Measurements from ENCODE around the gene MAPK13. TPM values are rescaled to one million over a fixed set of nuclear protein-coding genes. Genes with fewer than 3 reads are reported as not detected.
"Not testable (repeated sequence)": the region's sequence is repeated elsewhere in the genome, so short reads cannot be mapped to it uniquely, and the experiment has no call there.

MAPK13 gene
- 29.5 TPM for total RNA-seq

DNA sequence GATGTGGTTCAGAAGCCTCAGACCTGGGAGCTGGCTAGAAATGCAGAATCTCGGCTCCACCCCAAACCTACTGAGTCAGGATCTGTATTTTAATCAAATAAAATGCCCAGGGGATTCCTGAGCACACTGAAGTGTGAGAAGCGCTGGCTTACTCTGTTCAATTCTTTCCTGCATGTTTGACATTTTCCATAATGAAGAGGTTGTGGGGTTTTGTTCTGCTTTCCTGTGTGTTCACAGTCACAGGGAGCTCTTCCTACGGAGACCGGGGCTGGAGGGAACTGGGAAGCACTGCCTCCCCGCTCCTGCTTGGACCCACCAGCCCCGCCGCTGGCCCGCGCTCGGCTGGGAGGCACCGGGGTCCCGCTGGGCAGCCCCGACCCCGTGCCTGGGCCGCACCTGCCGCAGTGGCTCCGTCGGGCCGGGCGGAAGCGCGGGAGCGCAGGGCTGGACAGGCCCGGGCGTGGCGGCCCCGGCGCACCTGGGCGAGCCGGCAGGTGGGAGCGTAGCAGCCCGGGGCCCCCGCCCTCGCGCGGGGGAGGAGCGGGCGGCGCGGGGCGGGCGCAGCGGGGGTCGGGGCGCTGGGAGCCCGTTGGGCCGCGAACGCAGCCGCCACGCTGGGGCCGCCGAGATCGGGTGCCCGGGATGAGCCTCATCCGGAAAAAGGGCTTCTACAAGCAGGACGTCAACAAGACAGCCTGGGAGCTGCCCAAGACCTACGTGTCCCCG is at the start of gene MAPK13:
Gene MAPK13 (plus strand): TSS at position 573 of the 726 bp plus-strand sequence. CDS start 70 bp downstream, at position 643.
- DNase-seq: no peak

DNA sequence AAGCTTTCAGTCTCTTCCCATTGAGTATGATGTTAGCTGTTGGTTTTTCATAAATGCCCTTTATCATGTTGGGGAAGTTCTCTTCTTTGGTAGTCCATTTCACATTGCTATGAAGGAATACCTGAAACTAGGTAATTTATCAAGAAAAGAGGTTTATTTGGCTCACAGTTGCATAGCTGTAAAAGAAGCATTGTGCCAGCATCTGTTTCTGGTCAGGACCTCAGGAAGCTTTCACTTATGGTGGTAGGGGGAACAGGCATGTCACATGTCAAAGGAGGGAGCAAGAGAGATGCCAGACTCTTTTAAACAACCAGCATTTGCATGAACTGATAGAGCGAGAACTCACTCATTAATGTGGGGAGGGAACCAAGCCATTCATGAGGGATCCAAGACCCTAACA is 48.0 kb upstream of the MAPK13 start:
- no peak for DNase-seq

DNA sequence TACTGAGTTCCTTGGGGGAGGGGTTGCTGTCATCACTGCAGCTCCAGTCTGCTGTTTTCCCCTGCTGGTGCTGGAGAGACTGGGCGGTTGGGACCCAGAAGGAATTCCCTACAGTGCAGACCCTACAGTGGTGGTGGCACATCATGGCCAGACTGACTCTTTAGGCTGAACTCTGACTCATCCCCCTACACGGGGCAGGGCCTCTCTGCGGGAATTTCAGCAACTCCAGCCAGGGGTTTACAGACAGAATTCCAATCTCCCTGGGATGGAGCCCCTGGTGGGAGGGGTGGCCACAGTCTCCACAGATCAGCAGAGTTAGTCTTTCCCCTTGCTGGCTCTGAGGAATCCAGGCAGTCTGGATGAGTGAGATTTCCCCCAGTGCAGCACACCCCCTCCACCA is 46.9 kb upstream of the MAPK13 start:
- DNase-seq: no peak

DNA sequence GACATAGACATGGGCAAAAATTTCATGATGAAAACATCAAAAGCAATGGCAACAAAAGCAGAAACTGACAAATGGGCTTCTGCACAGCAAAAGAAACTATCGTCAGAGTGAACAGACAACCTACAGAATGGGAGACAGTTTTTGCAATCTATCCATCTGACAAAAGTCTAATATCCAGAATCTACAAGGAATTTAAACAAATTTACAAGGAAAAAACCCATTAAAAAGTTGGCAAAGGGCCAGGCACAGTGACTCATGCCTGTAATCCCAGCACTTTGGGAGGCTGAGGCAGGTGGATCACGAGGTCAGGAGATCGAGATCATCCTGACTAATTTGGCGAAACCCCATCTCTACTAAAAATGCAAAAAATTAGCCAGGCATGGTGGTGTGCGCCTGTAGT is 42.1 kb upstream of the MAPK13 start:
- DNase-seq: not testable (repeated sequence)

DNA sequence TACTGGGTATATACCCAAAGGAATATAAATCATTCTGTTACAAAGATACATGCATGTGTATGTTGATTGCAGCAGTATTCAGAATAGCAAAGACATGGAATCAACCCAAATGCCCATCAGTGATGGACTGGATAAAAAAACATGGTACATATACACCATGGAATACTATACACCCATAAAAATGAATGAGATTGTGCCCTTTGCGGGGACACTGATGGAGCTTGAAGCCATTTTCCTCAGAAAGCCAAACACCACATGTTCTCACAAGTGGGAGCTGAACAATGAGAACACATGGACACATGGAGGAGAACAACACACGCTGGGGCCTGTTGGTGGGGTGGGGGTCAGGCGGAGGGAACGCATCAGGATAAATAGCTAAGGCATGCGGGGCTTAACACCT is 41.3 kb upstream of the MAPK13 start:
- DNase-seq: no peak

DNA sequence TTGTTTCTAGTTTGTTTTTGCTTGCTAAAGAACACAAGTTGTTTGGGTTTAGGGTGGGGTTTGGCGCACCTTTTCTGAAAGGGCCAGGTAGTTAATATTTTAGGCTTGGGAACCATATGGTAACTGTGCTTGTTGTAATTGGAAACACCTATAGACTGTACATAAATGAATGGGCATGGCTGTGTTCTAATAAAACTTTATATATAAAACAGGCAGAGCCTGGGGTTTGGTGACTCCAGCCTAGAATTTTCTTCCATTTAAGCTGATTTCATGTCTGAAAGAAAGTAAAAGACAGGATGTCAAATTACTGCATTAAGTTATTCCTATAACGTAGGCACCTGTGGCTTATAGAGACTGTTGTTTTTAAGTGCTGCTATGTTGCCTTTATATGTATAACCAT is 36.1 kb upstream of the MAPK13 start:
- DNase-seq: no peak

DNA sequence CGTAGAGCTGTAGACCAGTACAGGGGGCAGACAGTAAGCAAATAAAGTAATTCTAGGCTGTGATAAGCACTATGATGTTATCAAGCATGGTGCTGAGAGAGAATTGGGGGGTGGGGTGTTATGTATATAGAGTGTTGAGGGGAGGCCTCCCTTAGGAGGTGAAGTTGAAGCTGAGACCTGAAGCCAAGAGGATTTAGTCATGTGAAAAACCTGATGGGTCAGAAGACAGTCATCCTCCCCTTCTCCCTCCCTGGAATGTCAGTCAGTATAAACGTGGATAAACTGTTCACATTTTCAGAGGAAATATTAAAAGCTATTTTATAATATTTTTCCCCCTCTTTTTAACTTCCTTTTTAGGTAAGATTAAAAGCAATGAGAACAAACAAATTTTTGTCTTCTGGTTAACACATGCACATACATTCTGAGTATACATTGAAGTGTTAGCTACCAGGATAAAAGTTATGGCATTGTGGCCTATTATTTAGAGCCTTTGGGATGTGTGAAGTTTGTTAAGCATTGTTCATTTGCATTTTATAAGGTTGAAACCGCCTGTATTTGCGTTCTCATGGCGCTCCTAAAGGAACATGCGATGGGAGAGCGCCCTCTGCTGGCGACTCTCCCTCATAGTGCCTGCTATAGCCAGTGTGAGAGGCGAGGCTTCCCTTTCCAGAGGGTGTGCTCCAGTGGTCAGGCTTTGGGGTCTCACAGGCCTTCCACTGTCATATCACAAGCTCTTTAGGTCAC is 35.4 kb upstream of the MAPK13 start:
- peak; percentile 63 for DNase-seq

DNA sequence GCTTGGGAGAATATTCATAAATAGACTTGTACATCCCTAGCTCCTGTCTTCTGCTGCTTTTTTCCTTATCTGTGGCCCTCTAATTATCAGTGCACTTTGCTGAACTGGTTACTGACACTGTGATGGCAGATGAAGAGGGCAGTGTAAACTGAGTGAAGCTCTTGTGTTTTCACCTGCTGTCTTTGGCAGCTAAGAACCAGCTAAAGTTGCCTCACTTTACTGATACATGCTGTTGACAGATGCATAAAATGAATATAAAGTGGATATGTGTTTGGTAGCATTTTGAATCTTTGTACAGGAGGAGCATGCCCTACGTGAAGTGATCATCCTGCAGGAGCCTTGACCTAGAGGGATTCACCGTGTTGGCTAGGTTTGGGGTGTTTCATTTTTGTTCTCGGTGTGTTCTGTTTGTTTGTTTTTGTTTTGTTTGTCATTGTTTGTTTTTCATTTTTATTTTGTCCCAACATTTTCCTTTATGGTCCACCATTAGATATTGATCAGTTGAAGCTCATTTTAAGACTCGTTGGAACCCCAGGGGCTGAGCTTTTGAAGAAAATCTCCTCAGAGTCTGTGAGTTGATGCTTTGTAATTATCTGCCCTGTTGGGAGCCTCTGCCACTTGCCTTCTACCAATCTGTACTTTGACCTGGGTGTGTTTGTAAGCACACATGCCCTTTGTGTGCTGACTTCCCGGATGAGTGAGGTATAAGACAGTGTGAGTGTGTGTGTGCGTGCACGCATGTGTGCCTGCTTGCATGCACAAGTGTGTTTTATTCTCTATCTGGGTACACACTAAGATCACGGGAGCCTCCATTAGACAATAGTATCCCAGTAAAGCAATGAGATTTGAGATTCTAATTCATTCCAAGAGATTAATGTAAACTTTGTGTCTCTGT is 34.6 kb upstream of the MAPK13 start:
- DNase-seq: no peak

DNA sequence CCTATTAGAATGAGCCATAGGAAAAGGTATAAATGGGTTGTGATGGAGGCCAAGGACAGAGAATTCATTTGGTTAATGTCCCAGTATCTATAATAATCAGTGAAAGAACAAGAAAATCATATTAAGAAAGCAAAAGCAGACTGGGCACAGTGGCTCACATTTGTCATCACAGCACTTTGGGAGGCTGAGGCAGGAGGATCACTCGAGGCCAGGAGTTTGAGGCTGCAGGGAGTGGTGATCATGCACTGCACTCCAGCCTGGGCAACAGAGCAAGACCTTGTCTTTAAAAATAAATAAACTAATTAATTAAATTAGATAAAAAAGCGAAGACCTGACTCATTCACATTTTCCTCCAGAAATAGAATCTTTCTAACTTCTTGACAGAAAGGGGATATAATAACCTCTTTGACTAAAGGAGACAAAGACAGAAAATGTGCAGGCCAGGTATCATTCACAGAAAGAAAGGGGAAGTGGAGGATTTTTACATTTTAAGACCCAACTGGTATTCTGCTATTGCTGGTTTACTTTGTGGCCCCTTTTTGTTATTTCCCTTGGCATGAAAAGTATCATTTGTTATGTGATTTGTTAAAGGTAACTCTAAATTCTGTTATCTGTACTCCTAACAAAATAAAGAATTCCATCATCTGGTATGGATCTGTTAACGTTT is 31.9 kb upstream of the MAPK13 start:
- no peak for DNase-seq

DNA sequence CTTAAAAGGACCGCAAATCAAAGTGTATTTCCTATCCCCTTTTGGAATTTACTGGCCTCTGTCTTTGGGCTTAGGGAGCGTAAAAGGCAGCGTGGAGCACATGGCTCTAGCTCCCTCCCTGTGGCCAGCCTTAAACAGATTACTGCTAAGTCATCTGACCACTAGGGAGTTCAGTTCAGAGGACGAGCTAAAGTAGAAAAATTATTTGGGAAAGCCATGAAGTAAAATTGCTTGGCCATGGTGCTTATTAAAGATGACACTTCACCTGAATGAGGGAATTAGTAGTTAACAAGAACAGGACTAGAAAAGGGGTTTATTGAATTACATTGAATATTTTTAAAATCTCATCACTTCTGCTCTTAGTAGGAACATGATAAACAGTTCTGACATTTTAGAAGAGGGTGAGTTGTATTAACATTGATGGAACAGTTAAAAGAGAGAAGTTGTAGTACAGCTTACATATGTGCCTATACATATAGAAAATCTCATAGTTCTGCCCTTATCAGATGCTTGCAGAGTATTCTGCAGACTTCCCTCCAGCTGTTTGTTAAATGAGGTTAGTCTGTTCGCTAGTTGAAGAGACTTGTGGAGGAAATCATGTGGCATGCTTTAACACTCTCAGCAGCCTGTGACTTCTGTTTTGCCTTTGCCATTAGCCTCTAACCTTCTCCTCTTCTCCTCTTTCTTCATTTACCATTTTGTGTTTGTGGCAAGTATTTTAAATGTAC is 31.2 kb upstream of the MAPK13 start:
- no peak for DNase-seq

DNA sequence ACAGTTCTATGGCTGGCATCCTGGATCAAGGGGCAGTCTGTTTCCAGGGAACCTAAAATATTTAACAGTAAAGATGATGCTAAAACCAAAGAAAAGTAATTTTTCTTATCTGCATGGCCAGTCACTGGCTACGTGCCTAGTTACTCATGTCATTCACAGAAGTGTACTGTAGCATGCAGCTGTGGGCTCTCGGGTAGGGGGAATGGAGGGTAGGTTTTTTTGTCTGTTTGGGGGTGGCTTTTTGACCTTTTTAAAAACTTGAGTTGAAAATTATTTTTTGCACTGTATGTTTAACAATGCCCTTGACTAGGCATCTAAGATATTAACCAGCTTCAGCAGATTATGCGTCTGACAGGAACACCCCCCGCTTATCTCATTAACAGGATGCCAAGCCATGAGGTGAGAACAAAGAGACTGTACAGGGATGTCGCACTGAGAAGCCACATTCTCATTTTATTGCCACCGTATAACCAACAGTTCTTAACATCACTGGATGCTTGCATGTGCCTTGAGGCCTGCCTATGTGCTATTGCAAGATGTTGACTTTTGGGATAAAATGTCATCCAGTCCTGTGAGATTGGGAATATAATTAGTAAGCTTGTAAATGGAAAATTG is 30.3 kb upstream of the MAPK13 start:
- no peak for DNase-seq

DNA sequence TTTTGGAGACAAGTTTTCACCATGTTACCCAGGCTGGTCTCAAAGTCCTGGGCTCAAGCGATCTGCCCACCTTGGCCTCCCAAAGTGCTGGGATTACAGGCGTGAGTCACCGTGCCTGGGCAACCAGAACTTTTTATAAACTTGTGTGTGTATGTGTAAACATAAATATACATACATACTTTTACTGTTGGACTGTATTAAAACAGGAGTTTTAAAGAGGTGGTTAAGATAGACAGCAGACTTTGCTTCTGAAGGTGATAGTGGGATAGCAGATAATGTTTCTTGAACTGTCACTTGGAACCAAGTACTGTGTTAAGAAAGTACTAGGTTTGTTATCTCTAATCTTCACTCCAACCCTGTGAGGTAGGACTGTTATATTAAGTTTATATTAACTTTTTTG is 28.6 kb upstream of the MAPK13 start:
- no peak for DNase-seq

DNA sequence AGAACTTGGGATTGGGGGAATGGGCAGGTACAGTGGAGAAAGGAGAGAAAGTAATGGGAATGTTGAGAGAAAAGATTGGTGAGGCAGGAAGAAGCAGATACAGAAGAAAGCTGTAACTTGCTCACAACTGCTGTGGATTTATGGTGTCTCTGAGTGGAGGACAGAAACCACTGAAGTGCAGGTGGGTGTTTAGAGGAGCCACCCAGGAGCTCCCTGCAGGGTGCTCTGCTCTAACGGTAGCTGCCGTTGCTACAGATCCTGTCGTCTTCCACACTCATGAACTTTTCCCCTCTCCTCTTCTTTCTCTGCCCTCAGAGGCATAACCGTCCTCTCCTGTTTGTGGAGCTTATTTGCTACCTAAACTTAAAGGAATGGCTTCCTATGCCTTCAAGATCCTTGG is 27.5 kb upstream of the MAPK13 start:
- no peak for DNase-seq

DNA sequence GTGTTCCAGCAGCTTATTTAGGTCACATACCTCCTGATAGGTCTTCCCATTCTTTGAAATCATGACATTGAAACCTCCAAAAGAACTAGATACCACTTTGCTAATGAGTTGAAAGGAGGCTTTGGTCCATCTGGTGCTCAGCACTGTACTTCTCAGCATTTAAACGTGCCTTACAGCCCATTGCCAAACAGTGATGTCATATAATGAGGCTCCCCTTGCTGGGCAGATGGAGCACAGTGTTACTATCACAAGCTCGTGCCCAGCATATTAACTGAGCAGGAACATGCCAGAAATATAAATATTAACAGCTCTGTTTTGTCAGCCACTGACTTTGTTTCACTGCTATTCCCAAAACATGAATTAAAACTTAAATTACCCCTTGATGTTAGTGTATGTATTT is 25.5 kb upstream of the MAPK13 start:
- DNase-seq: peak; percentile 68

DNA sequence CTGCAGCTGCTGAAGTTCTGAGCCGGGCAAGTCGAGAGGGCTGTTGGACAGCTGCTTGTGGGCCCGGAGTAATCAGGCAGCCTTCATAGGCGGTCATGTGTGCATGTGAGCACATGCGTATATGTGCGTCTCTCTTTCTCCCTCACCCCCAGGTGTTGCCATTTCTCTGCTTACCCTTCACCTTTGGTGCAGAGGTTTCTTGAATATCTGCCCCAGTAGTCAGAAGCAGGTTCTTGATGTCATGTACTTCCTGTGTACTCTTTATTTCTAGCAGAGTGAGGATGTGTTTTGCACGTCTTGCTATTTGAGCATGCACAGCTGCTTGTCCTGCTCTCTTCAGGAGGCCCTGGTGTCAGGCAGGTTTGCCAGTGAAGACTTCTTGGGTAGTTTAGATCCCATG is 21.2 kb upstream of the MAPK13 start:
- DNase-seq: no peak

DNA sequence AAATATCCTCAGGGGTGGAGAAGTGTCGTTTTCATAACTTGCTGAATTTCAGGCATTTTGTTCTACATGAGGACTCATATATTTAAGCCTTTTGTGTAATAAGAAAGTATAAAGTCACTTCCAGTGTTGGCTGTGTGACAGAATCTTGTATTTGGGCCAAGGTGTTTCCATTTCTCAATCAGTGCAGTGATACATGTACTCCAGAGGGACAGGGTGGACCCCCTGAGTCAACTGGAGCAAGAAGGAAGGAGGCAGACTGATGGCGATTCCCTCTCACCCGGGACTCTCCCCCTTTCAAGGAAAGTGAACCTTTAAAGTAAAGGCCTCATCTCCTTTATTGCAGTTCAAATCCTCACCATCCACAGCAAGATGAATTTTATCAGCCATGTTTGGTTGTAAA is 20.3 kb upstream of the MAPK13 start:
- DNase-seq: no peak

DNA sequence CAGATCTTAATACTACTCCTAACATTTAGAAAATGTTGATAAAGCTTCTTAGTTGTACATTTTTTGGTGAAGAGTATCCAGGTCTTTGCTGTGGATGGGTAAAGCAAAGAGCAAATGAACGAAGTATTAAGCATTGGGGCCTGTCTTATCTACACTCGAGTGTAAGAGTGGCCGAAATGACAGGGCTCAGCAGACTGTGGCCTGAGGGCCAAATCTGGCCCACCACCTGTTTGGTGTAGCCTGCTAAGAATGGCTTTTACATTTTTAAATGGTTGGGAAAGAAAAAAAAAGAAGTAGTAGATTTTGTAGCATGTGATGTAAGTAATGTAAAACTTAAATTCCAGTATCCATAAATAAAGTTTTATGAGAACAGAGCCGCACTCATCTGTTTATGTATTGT is 19.4 kb upstream of the MAPK13 start:
- DNase-seq: no peak

DNA sequence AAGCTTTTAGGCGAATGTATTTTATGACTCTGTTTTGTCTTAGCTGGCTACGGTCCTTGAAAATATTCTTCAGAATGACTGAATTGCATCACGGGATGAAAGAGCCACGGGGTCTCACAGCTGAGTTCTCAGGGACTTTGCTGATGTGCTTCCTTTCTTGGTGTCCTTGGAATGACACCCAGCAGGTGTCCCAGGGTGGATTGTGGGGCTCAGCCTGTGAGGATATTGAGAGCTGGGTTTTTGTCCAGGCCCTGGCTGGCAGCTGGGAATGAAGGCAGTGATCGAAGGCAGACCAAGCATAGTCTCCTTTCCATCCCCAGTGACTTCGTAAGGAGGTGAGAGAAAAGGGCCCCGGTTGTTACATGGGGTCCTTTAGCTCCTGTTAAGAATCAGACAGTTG is 18.8 kb upstream of the MAPK13 start:
- no peak for DNase-seq

DNA sequence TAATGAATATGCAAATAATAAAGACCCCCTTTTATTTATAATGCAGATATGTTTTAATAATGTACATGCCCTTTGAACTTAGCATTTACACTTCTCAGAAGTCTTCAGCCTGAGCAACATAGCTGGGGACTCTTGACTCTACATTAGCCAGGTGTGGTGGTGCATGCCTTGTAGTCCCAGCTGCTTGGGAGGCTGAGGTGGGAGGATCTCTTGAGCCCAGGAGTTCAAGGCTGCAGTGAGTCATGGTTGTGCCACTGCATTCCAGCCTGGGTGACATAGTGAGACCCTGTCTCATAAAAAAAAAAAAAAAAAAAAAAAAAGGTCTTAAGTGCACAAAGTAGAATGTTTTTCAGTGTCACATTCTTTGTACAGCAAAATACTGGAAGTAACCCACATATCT is 17.3 kb upstream of the MAPK13 start:
- no peak for DNase-seq

DNA sequence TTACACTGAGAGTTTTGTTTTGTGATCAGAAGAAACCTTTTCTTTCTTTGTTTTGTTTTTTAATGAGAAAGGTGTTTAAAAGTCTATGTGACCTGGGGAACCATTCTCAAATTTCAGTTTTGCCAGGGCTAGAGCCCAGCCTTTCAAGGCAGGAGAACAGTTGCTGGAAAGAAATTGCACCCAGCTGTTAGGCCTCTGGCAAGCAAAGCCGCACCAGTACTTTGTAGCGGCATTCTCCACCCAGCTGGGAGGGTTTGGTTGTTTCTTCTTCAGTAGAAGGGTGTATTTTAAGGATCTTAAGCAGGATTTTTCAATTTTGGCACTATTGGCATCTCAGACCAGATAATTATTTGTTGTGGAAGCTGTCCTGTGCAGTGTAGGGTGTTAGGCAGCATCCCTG is 16.6 kb upstream of the MAPK13 start:
- DNase-seq: no peak

DNA sequence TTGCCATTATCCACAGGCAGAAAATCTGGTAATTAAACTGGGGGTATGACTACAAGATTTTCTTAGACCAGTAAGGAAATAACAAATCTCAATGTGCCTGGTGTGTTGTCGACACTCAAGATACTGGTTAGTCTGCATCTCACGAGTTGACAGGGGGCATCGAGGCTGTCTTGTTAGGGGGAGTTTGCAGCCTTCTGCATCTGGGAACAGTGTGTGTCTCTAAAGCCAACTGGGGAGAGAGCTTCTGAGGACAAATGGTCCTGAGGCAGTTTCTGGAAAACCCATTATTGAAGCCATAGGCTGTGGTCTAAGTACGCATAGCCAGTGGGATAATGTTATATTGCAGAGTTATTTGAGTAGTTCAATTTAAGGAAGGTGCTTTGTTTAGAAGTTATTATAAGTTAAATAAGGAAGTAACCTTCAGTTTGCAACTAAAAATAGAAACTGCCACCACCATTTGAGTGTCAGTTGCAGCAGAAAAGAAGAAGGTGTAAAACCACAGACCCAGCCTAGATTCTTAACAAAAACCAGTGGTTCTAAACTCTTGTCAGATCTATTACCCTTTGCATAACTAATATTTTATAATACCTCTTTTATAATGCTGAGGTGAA is 15.4 kb upstream of the MAPK13 start:
- DNase-seq: no peak
